T47D (cell line): Measurements from ENCODE around the gene PHF21B.
"Not testable (repeated sequence)": the region's sequence is repeated elsewhere in the genome, so short reads cannot be mapped to it uniquely, and the experiment has no call there.

ENCODE experiments used
- DNase-seq, 2 experiments: peaks; one replicate each; pipeline versions ENCODE4 v3.0.0 to v3.0.0-alpha.2; 2011 to 2012; ENCODE audit warnings: low read depth in 1 of 2, low spot score in 1 of 2
- JUND ChIP-seq: IDR thresholded peaks from 2 replicates; pipeline ENCODE4 v1.6.1; 2012; ENCODE audit warnings: low read depth
- in situ Hi-C: cut with HindIII; loops from 2 replicates; pipeline ENCODE4 v1.10.0; 2016; ENCODE audit warnings: low sequenced_read_pairs, low pct_unique_long_range_greater_than_20kb

PHF21B gene

GRCh38 chr22:44962741-44963454 lies 46.9 kb downstream of the PHF21B start:
- in situ Hi-C loops: no loop called here
- TF ChIP-seq JUND: no peak
- DNase-seq: peak in 1 of 2 experiments; percentile 19

- DNase-seq, in situ Hi-C loops: not testable (repeated sequence)
Measured at GRCh38 chr22:44961682-44962081, 48.1 kb downstream of the PHF21B start.

GRCh38 chr22:44956840-44957767 lies 52.7 kb downstream of the PHF21B start:
- no peak for DNase-seq
- in situ Hi-C loops: no loop called here
- TF ChIP-seq JUND: no peak

GRCh38 chr22:44955102-44955501 lies 54.7 kb downstream of the PHF21B start:
- no peak for DNase-seq
- no peak for TF ChIP-seq JUND
- in situ Hi-C loops: no loop called here

GRCh38 chr22:44954149-44954548 lies 55.7 kb downstream of the PHF21B start:
- in situ Hi-C loops: no loop called here
- no peak for DNase-seq
- TF ChIP-seq JUND: no peak

- no peak for TF ChIP-seq JUND
- in situ Hi-C loops: no loop called here
- no peak for DNase-seq
Measured at GRCh38 chr22:44952863-44953746, 56.7 kb downstream of the PHF21B start.

- in situ Hi-C loops: no loop called here
- no peak for TF ChIP-seq JUND
Measured at GRCh38 chr22:44951510-44951816, 58.3 kb downstream of the PHF21B start.

GRCh38 chr22:44950806-44951509 lies 58.8 kb downstream of the PHF21B start:
- in situ Hi-C loops: no loop called here
- no peak for DNase-seq
- TF ChIP-seq JUND: no peak

More at GRCh38 chr22:44951510-44951816, 58.3 kb downstream of the PHF21B start:
- no peak for DNase-seq

GRCh38 chr22:44947846-44948245 lies 62.0 kb downstream of the PHF21B start:
- in situ Hi-C loops: no loop called here
- DNase-seq: no peak
- no peak for TF ChIP-seq JUND

GRCh38 chr22:44947049-44947448 lies 62.8 kb downstream of the PHF21B start:
- no peak for DNase-seq
- TF ChIP-seq JUND: no peak
- in situ Hi-C loops: no loop called here

- TF ChIP-seq JUND: no peak
- DNase-seq: no peak
- in situ Hi-C loops: no loop called here
Measured at GRCh38 chr22:44944883-44945601, 64.8 kb downstream of the PHF21B start.

- in situ Hi-C loops: no loop called here
- no peak for DNase-seq
- TF ChIP-seq JUND: no peak
Measured at GRCh38 chr22:44943701-44944324, 66.0 kb downstream of the PHF21B start.
